Measurements from ENCODE around the gene DAPK1.

DNA sequence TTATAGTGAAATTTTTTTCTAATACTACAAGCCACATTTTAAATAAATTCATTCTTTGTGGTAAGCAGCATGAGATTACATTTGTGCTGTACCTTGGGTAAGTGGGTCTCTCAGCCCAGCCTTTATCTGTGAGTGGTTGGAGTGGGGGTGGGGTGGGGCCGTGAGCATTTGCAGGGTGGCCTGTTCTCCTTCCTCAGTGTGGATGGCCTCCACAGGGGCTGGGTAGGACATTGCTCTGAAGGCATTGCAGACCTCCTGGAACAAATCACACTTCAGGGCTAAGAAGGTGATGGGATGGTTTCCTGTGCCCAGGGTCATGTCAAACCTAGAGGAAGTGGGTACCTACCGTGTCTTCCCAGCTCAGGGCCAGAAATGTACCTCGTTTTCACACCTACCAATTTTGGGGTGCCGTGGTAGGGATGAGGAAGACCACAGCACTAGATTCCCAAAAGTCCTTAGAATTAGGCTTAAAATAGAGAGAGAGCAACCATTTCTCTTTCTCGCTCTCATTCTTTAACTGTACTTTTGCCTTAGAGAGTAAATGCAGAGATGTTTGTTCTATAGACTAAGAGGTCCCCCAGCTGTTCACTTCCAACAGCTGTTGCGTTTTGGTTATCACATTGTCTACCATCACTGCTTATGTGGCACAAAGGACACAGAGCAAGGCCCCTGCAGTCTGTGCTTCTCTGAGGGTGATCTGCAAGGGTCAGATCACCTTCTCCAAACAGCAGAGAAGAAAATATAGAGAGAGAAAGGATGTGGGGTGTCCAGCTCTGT lies 144.9 kb downstream of the DAPK1 start:
- TF ChIP-seq POLR2A (IDR thresholded peaks at IDR 0.05) (no peak), EP300 (IDR thresholded peaks at IDR 0.05) (no peak), CTCF (IDR thresholded peaks at IDR 0.05) (no peak), POLR2AphosphoS5 (IDR thresholded peaks at IDR 0.05) (no peak)

All from stomach (tissue), 4 donors.